Daoy (cell line): ENCODE results near the gene ZRANB3. TPM values are rescaled to one million over a fixed set of nuclear protein-coding genes. Genes with fewer than 3 reads are reported as not detected.
"Not testable (repeated sequence)": the region's sequence is repeated elsewhere in the genome, so short reads cannot be mapped to it uniquely, and the experiment has no call there.

Source experiments
- DNase-seq: peaks from one replicate; pipeline ENCODE4 v3.0.0-alpha.2; 2015; ENCODE audit warnings: low read depth
- total RNA-seq: library from RNA; depleted of rRNA; stranded (reverse); fragments of >200 nt; shearing (Covaris generic); gene quantifications from 2 replicates; pipeline ENCODE4 v1.2.3, GENCODE V29; 2014

The ZRANB3 gene
- total RNA-seq, 1 experiment from 2014 or later: 11.7 TPM

GRCh38 chr2:135320465-135321355 lies 210.3 kb downstream of the ZRANB3 start:
- no peak for DNase-seq

GRCh38 chr2:135318808-135319207 lies 212.2 kb downstream of the ZRANB3 start:
- no peak for DNase-seq

GRCh38 chr2:135317375-135317774 lies 213.6 kb downstream of the ZRANB3 start:
- DNase-seq: no peak

DNA sequence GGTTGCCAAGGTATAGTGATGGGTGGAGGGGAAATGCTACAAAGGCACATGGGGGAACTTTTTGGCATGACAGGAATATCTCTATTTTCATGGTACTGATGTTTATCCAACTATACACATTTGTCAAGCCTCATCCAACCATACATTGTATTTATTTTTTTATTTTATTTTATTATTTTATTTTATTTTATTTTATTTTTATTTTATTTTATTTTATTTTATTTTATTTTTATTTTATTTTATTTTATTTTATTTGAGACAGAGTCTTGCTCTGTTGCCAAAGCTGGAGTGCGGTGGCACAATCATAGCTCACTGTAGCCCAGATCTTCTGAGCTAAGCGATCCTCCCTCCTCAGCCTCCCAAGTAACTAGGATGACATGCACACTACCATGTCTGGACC lies 219.1 kb downstream of the ZRANB3 start:
- no peak for DNase-seq

DNA sequence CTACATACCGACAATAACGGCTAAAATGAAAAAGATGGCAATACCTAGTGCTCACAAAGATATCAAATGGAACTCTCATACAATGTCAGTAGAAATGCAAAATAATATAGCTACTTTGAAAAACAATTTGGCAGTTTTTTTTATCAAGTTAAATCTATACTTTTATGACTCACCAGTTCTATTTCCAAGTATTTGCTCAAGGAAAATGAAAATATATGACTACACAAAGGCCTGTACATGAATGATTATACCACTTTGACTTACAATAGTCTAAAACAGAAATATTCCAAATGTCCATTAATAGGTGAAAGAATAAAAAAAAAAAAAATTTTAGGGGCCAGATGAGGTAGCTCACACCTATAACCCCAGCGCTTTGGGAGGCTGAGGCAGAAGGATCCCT lies 219.8 kb downstream of the ZRANB3 start:
- DNase-seq: no peak

- no peak for DNase-seq
These were observed 226.3 kb downstream of the ZRANB3 start for GRCh38 chr2:135304694-135305093.

DNA sequence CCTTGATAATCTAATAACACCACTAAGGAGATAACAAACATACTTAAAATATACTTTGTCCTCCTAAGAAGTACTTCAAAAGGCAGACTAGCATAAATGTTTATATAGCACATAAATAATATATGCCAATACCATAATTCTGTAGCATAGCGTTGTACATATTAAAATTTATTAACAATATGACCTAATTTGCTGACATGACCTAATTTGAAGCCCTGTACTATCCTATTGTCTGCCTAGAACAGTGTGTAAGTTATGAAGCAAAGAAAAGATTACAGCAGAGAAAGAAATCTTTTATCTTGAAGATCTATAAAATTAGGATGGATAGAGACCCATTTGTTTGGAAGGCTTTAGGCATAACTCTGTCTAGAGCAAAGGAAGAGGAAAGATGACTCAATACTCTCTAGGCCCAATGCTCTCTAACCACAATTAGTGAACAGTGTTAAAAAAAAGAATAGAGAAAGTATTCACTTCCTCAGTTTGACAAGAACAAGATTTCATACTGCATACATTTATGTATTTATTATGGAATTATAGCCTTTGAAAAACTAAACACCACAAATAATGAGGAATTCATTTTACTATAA lies 231.3 kb downstream of the ZRANB3 start:
- no peak for DNase-seq

DNA sequence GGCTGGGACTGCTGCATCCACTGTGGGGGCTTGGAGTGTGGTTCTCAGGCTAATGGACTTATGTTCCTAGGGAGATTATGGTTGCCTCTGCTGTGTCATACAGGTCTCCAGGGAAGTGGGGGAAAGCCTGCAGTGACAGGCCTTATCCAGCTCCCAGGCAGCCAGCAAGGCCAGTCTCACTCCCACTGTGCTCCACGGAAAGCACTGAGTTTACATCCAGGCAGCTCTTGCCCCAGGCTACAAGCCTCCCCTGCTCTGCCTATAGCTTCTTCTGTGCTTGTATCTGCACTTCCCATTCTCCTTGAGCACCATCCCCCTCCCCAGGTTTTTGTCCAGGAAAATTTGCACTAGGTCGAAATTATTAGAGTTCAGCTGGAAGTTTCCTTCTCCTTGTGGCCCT lies 231.9 kb downstream of the ZRANB3 start:
- DNase-seq: no peak

GRCh38 chr2:135287121-135287520 lies 243.9 kb downstream of the ZRANB3 start:
- not testable (repeated sequence) for DNase-seq

GRCh38 chr2:135285391-135285790 lies 245.6 kb downstream of the ZRANB3 start:
- no peak for DNase-seq

DNA sequence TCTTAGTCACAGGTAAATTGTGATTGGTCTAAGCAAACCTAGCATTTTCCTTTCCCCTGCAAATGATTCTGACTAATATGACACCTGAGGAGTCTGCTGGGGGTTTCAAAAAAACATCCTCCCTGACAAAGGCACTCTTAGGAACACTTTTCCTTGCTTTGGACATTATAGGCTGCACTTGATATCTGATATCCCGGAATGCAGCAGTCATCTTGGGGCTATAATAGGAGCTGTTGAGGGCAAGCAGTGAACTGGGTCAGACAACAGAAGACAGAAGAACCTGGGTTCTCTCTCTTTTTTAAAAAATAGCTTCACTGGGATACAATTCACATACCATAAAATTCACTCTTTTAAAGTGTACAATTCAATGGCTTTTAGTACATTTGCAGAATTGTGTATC lies 249.6 kb downstream of the ZRANB3 start:
- DNase-seq: no peak

DNA sequence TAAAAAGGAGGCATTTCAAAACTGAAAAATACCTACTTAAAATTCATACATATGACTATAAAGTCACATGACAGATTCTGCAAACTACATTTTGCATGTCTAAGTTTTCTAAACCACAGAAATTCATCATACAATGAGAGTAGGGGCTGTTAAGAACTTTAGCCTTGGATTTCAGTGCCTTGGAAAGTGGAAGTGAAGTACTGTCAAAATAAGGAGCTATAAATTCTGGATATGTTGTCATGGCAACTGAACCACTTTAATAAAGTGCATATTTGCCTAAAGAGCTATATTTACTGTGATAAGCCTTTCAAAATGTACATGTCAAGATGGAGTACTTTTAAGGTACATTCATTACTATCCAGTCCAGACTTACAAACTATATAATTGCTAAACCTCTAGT lies 251.8 kb downstream of the ZRANB3 start:
- DNase-seq: no peak

- no peak for DNase-seq
These were observed 254.5 kb downstream of the ZRANB3 start for GRCh38 chr2:135276525-135276924.

- DNase-seq: no peak
These were observed 260.0 kb downstream of the ZRANB3 start for GRCh38 chr2:135271006-135271405.

DNA sequence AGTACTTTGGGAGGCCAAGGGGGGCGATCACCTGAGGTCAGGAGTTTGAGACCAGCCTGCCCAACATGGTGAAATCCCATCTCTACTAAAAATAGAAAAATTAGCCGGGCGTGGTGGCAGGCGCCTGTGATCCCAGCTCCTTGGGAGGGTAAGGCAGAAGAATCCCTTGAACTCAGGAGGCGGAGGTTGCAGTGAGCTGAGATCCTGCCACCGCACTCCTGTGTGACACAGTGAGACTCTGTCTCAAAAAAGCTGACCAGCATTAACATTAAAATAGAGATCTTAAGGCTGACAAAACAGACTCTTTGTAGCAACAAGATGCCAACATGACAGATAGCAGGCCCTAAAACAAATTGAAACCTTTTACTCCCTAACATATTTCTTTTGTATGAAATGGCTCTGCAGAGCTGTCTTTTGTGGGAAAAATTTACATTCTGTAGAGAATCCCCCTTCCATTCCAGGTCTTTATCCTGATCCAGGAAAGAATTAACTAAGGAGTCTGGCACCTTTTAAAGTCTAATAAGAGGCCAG lies 265.0 kb downstream of the ZRANB3 start:
- DNase-seq: no peak

DNA sequence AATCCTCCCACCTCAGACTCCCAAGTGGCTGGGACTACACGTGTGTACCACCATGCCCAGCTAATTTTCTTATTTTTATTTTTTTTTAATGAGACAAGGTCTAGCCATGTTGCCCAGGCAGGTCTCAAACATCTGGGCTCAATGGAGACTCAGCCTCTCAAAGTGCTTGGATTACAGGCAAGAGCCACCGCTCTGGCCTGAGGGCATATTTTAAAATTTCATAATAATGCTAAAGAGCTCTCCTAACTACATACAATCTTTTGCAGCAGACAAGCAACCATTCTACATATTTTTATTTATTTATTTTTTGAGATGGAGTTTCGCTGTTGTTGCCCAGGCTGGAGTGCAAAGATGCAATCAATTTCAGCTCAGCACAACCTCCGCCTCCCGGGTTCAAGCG lies 271.9 kb downstream of the ZRANB3 start:
- DNase-seq: no peak

GRCh38 chr2:135258193-135258592 lies 272.8 kb downstream of the ZRANB3 start:
- no peak for DNase-seq

DNA sequence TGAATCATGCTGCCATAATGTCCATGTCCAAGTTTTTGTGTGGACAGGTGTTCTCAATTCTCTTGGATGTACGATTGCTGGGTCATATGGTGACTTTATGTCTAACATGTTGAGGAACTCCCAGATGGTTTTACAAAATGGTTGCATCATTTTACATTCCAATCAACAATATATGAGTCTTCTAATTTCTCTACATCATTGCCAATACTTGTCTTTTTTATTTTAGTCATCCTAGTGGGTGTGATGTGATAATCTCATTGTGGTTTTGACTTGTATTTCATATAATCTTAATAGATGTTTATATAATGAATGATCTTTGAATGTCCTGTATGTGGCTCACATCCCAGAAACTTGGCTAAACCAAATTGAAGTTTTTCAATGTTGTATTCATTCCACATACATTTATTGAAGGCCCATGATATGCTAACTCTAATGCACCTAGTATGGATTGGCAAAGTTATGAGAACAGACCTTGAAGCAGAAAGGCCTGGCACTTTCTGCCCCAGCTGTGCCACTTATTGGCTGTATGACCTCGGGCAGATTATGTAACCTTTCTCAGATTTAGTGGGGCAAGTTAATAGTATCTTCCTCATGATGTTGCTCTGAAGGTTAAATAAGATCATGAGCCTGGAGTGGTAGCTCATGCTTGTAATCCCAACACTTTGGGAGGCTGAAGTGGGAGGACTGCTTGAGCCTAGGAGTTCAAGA lies 273.5 kb downstream of the ZRANB3 start:
- no peak for DNase-seq

GRCh38 chr2:135256531-135257260 lies 274.3 kb downstream of the ZRANB3 start:
- DNase-seq: no peak

GRCh38 chr2:135255208-135255607 lies 275.8 kb downstream of the ZRANB3 start:
- DNase-seq: no peak

GRCh38 chr2:135252805-135253458 lies 278.1 kb downstream of the ZRANB3 start:
- no peak for DNase-seq
